Measurements from ENCODE around the gene ST8SIA6.
"Not testable (repeated sequence)": the region's sequence is repeated elsewhere in the genome, so short reads cannot be mapped to it uniquely, and the experiment has no call there.

ST8SIA6 gene

DNA sequence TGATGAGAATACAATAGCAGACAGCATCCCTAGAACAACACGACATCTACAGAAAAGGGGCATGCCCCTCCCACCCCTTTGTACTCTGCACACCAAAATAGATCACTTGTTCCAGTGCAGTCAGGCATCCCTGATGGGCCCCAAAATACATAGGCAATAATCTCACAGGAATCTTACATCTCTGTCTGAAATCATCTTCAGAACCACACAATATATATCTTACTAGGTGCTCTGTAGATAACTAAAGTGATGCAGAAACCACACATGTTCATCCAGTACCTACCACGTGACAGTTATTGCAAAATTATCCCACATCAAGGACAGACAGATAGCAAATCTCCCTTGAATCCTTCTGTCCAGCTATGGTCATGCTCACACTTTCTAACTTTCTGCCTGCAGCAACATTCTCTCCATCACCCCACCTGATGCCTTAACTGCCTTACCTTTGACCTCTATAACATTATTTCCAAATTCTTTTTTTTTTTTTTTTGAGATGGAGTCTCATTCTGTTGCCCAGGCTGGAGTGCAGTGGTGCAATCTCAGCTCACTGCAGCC is 30.7 kb downstream of the ST8SIA6 start:
- no peak overlapping the region for H3K4me3 Mint-ChIP-seq
- H3K27me3 Mint-ChIP-seq: no peaks in the 10 kb centered on the region
- H3K4me1 Mint-ChIP-seq (ENCODE audit: low read depth): peaks cover 48% of the 10 kb centered on the region
- H3K27ac Mint-ChIP-seq: no peak overlapping the region
- no peaks in the 10 kb centered on the region for H3K9me3 Mint-ChIP-seq
- no peaks in the 10 kb centered on the region for H3K36me3 Mint-ChIP-seq (ENCODE audit: low read depth)

DNA sequence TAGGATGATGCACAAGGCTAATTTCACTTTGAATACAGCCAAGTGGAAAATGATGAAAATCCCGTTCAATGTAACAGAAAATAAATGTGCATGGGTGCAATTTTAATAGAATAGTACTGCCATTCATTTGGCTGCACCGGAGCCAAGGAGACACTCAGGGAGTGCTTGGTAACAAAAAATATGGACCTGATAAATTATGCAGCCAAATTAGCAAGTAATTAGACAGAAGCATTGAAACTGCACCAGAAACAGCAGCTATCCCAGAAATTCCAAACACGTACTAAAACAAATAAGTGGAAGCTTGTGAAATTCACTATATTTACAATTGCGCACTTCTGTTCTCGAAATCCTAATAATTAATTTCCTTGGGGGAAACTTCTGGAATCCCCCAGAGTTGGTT is 31.5 kb downstream of the ST8SIA6 start:
- Mint-ChIP-seq H3K4me1 (ENCODE audit: low read depth) (peaks cover 40% of the 10 kb centered on the region), H3K27me3 (no peaks in the 10 kb centered on the region), H3K9me3 (no peaks in the 10 kb centered on the region), H3K36me3 (ENCODE audit: low read depth) (no peaks in the 10 kb centered on the region), H3K4me3 (no peak overlapping the region), H3K27ac (no peak overlapping the region)

DNA sequence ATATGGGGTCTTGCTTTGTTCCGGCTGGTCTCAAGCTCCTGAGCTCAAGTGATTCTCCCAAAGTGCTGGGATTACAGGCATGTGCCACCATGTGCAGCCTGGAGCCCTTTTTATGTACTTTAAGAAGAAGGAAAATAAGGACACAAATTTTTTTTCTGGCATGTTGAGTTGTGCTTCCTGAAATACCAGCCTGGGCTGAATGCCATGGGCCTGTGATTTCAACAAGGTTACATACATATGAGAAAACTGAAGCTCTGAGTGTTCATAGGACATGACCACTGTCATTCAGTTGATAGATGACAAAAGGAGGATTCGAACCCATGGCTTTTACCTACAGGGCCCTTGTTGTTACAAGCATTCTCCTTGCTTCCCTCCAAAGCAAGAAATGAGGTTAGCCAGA is 36.1 kb downstream of the ST8SIA6 start:
- Mint-ChIP-seq H3K4me3 (no peak overlapping the region), H3K27ac (no peak overlapping the region), H3K36me3 (ENCODE audit: low read depth) (no peaks in the 10 kb centered on the region), H3K4me1 (ENCODE audit: low read depth) (no peaks in the 10 kb centered on the region), H3K27me3 (no peaks in the 10 kb centered on the region), H3K9me3 (peaks cover 3% of the 10 kb centered on the region)

DNA sequence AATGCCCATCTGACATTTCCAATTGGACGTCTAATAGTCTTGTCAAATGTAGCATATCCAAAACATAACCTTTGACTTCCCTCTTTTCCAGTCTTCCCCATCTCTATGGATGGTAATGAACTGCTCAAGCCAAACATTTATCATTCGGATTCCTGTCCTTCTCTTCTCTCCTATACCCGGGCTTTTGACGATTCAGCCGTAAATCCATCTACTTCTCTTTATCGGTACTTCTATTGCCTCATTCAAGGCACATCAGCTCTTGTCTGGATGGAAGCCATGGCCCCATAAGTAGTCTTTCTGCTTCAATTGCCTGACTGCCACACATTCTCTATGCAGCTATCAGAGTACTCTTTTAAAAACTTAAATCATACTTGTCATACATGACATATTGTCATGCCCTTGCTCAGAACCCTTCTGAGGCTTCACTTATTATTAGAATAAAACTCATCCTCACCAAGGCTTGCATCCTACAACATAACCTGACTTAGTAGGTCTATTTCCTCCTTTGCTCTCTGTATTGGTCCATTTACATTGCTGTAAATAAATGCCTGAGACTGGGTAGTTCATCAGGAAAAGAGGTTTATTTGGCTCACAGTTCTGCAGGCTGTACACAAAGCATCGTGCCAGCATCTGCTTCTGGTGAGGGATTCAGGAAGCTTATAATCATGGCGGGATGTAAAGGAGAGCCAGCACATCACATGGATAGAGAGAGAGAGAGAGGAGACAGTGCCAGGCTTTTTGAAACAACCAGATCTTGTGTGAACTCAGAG is 37.8 kb downstream of the ST8SIA6 start:
- Mint-ChIP-seq H3K27me3 (no peaks in the 10 kb centered on the region), H3K4me1 (ENCODE audit: low read depth) (no peaks in the 10 kb centered on the region), H3K9me3 (peaks cover 3% of the 10 kb centered on the region), H3K36me3 (ENCODE audit: low read depth) (no peaks in the 10 kb centered on the region), H3K27ac (no peak overlapping the region), H3K4me3 (no peak overlapping the region)

DNA sequence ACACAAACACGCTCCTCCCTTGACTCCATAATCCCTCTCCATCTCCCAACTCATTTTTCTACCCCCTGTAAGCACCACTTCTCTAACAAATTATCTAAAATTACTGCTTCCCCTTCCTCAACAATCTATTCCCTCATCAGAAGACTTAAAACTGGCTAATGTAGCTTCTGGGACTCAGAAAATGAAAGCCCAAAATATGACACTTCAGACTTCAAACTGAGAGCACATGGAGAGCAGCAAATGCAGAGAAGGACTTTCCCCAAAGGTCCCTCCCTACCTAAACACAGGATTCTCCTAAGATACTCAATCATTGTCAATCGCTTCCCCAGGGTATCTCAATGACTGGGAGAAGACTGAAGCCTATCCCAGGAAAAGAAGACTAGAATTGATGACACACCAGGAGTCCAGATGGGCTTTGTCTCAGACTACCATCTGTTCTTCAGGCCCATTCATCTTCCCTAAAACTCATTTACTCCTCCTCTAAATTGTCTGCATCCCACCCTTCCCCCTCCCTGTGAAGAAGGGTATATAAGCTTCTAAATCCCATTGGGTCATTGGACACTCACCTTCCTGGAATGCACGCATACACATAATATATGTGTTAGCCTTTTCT is 39.2 kb downstream of the ST8SIA6 start:
- H3K9me3 Mint-ChIP-seq: peaks cover 3% of the 10 kb centered on the region
- H3K27ac Mint-ChIP-seq: no peak overlapping the region
- H3K36me3 Mint-ChIP-seq (ENCODE audit: low read depth): no peaks in the 10 kb centered on the region
- H3K4me1 Mint-ChIP-seq (ENCODE audit: low read depth): peaks cover 4% of the 10 kb centered on the region
- no peaks in the 10 kb centered on the region for H3K27me3 Mint-ChIP-seq
- H3K4me3 Mint-ChIP-seq: no peak overlapping the region

DNA sequence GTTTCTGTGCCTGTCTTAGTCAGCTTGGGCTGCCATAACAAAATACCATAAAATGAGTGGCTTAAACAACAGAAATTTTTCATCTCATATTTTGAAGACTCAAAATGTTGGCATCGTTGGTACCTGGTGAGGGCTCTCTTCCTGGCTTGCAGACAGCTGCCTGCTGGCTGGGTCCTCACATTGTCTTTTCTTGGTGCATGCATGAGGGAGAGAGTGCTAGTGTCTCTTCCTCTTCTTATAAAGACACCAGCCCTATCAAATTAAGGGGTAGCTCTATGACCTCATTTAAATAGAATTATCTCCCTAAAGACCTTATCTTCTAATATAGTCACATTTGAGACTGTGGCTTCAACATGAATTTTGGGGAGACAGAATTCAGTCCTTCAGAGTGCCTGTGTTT is 39.9 kb downstream of the ST8SIA6 start:
- no peak overlapping the region for H3K27ac Mint-ChIP-seq
- H3K9me3 Mint-ChIP-seq: peaks cover 3% of the 10 kb centered on the region
- no peak overlapping the region for H3K4me3 Mint-ChIP-seq
- no peaks in the 10 kb centered on the region for H3K27me3 Mint-ChIP-seq
- H3K36me3 Mint-ChIP-seq (ENCODE audit: low read depth): no peaks in the 10 kb centered on the region
- H3K4me1 Mint-ChIP-seq (ENCODE audit: low read depth): peaks cover 10% of the 10 kb centered on the region

DNA sequence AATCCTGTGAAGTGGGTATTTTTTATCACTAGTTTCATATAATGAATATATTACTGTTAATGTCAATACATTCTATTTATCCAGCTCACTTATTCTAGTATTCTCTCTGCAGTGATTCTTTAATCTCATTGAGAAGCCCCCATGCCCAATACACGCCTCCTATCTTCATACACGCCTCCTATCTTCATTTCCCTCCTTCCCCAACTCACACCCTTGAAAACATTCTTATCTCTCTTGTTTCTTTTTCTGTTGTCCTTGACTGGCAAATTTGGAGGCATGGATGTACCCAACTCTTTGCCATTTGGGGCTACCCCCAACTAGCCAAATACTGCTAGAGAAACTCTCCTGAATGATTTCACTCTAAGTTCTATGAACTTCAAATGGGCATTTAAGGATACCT is 40.5 kb downstream of the ST8SIA6 start:
- no peak overlapping the region for H3K27ac Mint-ChIP-seq
- no peaks in the 10 kb centered on the region for H3K27me3 Mint-ChIP-seq
- H3K4me1 Mint-ChIP-seq (ENCODE audit: low read depth): peaks cover 14% of the 10 kb centered on the region
- H3K9me3 Mint-ChIP-seq: peaks cover 3% of the 10 kb centered on the region
- no peaks in the 10 kb centered on the region for H3K36me3 Mint-ChIP-seq (ENCODE audit: low read depth)
- H3K4me3 Mint-ChIP-seq: no peak overlapping the region

DNA sequence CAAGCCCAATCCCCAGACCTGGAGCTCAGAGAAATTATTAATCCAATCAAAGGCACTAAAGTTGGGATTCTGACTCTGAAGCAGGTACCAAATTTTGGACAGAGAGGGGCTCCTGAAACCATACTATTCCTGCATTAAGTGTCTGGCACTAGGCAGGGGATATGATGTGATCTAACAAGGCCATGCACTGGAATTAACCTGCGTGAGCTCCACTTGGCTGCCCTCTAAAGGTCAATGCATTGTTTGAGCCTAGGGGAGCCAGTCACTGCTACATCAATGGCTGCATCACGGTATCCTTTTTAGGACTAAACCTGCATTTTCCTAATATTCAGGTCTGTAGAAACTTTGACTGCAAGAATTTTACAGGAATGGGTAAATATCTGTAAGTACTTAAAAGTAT is 42.1 kb downstream of the ST8SIA6 start:
- no peak overlapping the region for H3K4me3 Mint-ChIP-seq
- no peaks in the 10 kb centered on the region for H3K27me3 Mint-ChIP-seq
- no peak overlapping the region for H3K27ac Mint-ChIP-seq
- H3K36me3 Mint-ChIP-seq (ENCODE audit: low read depth): no peaks in the 10 kb centered on the region
- peaks cover 3% of the 10 kb centered on the region for H3K9me3 Mint-ChIP-seq
- peaks cover 14% of the 10 kb centered on the region for H3K4me1 Mint-ChIP-seq (ENCODE audit: low read depth)

DNA sequence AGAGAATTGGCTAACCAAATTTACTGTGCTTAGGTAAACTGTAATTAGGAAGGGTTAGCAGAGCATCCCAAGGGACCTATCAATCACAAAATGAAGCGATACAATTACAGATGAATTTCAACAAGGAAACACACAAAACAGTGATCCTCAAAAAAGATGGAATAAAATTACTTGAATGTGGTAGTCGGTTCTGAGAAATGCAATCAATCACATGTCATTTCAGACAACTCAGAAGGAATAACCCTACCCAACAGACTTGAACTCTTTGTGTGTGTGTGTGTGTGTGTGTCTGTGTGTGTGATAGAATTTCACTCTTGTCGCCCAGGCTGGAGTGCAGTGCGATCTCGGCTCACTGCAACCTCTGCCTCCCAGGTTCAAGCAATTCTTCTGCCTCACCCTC is 43.5 kb downstream of the ST8SIA6 start:
- H3K27ac Mint-ChIP-seq: no peak overlapping the region
- no peaks in the 10 kb centered on the region for H3K36me3 Mint-ChIP-seq (ENCODE audit: low read depth)
- H3K4me3 Mint-ChIP-seq: no peak overlapping the region
- H3K4me1 Mint-ChIP-seq (ENCODE audit: low read depth): peaks cover 14% of the 10 kb centered on the region
- H3K9me3 Mint-ChIP-seq: no peaks in the 10 kb centered on the region
- H3K27me3 Mint-ChIP-seq: no peaks in the 10 kb centered on the region

DNA sequence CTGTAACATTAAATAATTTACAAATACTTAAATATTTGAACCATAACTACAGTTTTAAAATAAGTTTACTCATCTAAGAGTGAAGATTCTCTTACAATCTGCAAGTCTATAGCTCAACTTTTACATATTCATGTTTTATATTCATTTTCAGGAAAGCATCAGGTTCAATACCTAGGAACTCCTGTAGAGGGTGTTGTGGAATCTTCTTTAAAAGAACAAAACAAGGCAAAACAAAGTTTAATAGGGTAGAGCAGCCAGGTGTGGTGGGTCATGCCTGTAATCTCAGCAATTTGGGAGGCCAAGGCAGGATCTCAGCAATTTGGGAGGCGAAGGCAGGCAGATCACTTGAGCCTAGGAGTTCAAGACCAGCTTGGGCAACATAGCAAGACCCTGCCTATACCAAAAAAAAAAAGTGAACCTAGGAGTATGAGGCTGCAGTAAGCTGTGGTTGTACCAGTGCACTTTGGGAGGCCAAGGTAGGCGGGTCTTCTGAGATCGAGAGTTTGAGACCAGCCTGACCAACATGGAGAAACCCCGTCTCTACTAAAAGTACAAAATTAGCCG is 45.1 kb downstream of the ST8SIA6 start:
- Mint-ChIP-seq H3K36me3 (ENCODE audit: low read depth) (no peaks in the 10 kb centered on the region), H3K27me3 (no peaks in the 10 kb centered on the region), H3K9me3 (no peaks in the 10 kb centered on the region), H3K27ac (no peak overlapping the region), H3K4me1 (ENCODE audit: low read depth) (peaks cover 14% of the 10 kb centered on the region), H3K4me3 (no peak overlapping the region)

DNA sequence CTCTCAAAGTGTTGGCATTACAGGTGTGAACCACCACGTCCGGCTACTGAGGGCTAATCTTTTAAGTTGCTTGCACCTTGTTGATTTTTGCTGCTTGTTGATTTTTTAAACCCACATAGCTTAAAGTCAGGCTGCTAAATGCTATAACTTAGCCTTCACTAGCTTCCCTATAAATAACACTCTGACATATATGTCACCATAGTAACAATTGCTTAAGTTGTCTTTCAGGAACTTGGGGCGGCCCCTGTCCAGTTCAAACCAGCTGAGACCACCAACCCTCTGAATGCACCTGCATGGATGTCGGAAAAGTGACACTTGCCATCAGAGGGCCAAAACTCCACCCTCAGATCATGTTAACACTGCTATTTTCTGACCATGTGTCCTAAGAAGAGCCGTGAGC is 47.3 kb downstream of the ST8SIA6 start:
- Mint-ChIP-seq H3K4me1 (ENCODE audit: low read depth) (peaks cover 14% of the 10 kb centered on the region), H3K36me3 (ENCODE audit: low read depth) (no peaks in the 10 kb centered on the region), H3K27ac (no peak overlapping the region), H3K4me3 (no peak overlapping the region), H3K27me3 (no peaks in the 10 kb centered on the region), H3K9me3 (no peaks in the 10 kb centered on the region)

DNA sequence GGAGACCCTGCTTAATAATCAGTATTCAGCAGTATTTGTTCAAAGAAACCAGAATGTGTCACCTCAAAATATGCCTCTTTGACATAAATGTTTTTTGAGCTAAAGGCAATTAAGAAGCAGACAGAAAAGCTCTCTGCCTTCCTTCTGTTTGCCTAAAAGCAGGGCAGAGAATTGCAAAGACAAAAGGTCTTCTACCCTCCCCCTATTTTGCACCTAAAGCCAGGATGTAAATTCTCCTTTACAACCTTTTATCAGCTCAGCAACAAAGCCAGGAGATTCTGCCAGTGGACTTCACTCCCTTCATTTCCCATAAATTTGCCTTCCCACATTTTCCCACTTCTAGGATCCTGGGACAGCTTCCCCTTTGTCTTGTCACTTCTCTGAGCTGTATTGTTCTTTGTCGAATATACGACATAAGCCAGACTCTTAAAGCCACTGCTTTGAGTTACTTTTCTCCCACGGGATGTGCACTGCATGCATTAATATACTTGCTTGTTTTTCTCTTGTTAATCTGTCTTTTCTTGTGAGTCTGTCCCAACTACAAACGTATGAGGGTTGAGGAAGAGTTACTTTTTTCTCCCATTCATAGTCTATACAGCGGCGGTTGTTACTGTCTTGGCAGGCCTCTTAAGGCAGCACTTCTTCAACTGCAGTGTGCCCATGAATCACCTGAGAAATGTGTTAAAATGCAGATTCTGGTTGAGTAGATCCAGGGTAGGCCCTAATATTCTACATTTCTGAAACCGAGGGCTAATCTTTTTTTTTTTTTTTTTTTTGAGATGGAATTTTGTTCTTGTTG is 48.2 kb downstream of the ST8SIA6 start:
- H3K4me1 Mint-ChIP-seq (ENCODE audit: low read depth): peaks cover 14% of the 10 kb centered on the region
- no peak overlapping the region for H3K27ac Mint-ChIP-seq
- H3K36me3 Mint-ChIP-seq (ENCODE audit: low read depth): no peaks in the 10 kb centered on the region
- H3K27me3 Mint-ChIP-seq: peaks cover 2% of the 10 kb centered on the region
- H3K9me3 Mint-ChIP-seq: no peaks in the 10 kb centered on the region
- no peak overlapping the region for H3K4me3 Mint-ChIP-seq

DNA sequence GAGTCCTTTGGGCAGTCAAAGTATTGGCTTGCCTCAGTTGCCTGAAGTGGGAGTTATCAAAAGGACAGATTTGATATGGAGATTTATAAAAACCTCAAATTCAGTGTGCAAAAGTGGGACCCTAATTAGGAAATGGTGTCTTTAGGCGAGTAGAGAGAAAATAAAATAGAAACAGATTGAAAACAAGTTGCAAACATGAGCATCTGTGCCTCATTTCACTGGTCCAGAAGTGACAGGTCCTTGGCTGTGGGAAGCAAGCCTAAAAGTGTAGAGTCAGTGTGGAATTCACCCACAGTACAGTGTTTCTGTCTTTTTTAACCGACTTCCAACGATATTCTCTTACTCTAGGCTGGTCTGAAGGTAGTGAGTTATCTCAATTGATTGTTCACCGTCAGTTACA is 51.2 kb downstream of the ST8SIA6 start:
- H3K27ac Mint-ChIP-seq: no peak overlapping the region
- H3K27me3 Mint-ChIP-seq: peaks cover 9% of the 10 kb centered on the region
- no peak overlapping the region for H3K4me3 Mint-ChIP-seq
- H3K9me3 Mint-ChIP-seq: no peaks in the 10 kb centered on the region
- H3K36me3 Mint-ChIP-seq (ENCODE audit: low read depth): no peaks in the 10 kb centered on the region
- H3K4me1 Mint-ChIP-seq (ENCODE audit: low read depth): no peaks in the 10 kb centered on the region

DNA sequence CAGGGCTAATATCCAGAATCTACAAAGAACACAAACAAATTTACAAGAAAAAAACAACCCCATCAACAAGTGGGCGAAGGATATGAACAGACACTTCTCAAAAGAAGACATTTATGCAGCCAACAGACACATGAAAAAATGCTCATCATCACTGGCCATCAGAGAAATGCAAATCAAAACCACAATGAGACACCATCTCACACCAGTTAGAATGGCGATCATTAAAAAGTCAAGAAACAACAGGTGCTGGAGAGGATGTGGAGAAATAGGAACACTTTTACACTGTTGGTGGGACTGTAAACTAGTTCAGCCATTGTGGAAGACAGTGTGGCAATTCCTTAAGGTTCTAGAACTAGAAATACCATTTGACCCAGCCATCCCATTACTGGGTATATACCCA is 52.4 kb downstream of the ST8SIA6 start:
- H3K9me3 Mint-ChIP-seq; H3K36me3 Mint-ChIP-seq (ENCODE audit: low read depth): not testable (repeated sequence)

DNA sequence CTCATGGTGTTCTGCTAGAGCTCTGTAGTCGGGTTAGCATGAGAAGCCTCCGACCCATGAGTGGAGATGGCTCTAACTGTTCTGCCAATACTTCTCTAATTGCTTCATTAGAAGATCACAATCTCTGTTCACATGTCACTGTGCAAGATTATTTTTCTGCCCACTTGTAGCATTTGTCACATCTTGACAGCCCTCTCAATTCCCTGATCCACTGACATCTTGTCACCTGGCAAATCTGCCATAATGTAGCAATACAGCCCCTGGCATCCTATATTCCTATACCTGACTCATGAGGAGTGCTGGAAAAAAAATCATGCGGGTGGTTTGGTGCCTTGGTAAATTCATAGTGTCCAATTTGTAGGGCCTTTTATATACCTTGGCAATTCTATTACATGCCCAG is 58.4 kb downstream of the ST8SIA6 start:
- Mint-ChIP-seq H3K9me3 (no peaks in the 10 kb centered on the region), H3K4me3 (no peak overlapping the region), H3K36me3 (ENCODE audit: low read depth) (no peaks in the 10 kb centered on the region)

More for the DNA sequence above, 52.4 kb downstream of the ST8SIA6 start:
- not testable (repeated sequence) for H3K27ac Mint-ChIP-seq; H3K4me3 Mint-ChIP-seq; H3K4me1 Mint-ChIP-seq (ENCODE audit: low read depth)
- H3K27me3 Mint-ChIP-seq: peaks cover 14% of the 10 kb centered on the region

More for the DNA sequence above, 58.4 kb downstream of the ST8SIA6 start:
- Mint-ChIP-seq H3K27me3 (peaks cover 23% of the 10 kb centered on the region), H3K4me1 (ENCODE audit: low read depth) (peaks cover 10% of the 10 kb centered on the region), H3K27ac (no peak overlapping the region)

All from stimulated activated naive CD8-positive, alpha-beta T cell treated with anti-CD3 and anti-CD28 coated beads, Interleukin-15, Interleukin-2, amounts not matched to agents 100 ng/mL and 50 ng/mL, for 24 hours (primary cell).